Nephron (organoid): ENCODE results near the gene ANTXR2.

ENCODE experiments used
- H3K27ac Mint-ChIP-seq, 3 experiments: 2 replicates each; pipeline ENCODE4 v1.8.0; 2020; ENCODE audit warnings: mixed read lengths in 3 of 3, mild to moderate bottlenecking in 2 of 3, moderate library complexity in 1 of 3
- H3K27me3 Mint-ChIP-seq: 2 replicates; pipeline ENCODE4 v1.8.0; 2021; ENCODE audit warnings: low read depth, mild to moderate bottlenecking, moderate library complexity, mixed read lengths
- H3K36me3 Mint-ChIP-seq: 2 replicates; pipeline ENCODE4 v1.8.0; 2020; ENCODE audit warnings: low read depth, mixed read lengths
- H3K4me1 Mint-ChIP-seq: 2 replicates; pipeline ENCODE4 v1.8.0; 2020; ENCODE audit warnings: mixed read lengths
- H3K4me3 Mint-ChIP-seq, 3 experiments: 2 replicates each; pipeline ENCODE4 v1.8.0; 2020; ENCODE audit warnings: mild to moderate bottlenecking in 3 of 3, mixed read lengths in 3 of 3, moderate library complexity in 2 of 3
- H3K9me3 Mint-ChIP-seq: 2 replicates; pipeline ENCODE4 v1.8.0; 2020; ENCODE audit warnings: mixed read lengths
- TF ChIP-seq, protein P1 (sequence below), 3 experiments: fragments of 200-600 bp; sonication (generic); IDR thresholded peaks; one replicate each; pipeline ENCODE4 v1.5.0; 2021; ENCODE audit warnings: antibody characterized with exemption in 3 of 3; ENCODE audit not compliant: unreplicated experiment in 3 of 3

Gene ANTXR2

DNA sequence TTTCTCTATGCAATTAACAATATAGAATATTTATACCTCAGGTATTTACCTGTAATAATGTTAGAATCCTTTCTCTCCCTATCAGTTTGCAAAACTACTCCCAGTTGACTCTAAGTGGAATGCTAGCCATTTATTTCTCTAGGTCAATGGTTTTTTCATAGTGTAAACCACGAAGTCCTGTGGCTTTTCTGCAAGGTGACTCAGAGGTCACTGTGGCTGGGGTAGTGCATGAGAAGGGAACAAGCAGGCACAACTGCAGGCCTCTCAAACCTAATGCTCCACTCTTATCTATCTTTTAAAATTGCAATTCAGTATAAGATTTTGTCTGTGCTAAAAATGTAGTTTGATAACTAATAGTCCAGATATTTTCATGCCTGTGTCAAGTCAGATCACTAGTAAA, 159.4 kb downstream of the ANTXR2 start:
- Mint-ChIP-seq H3K4me3 (no peak overlapping the region), H3K36me3 (no peaks in the 10 kb centered on the region), H3K27ac (no peak overlapping the region), H3K9me3 (peaks cover 5% of the 10 kb centered on the region), H3K27me3 (no peaks in the 10 kb centered on the region), H3K4me1 (peaks cover 13% of the 10 kb centered on the region)
- TF ChIP-seq, protein P1, sequence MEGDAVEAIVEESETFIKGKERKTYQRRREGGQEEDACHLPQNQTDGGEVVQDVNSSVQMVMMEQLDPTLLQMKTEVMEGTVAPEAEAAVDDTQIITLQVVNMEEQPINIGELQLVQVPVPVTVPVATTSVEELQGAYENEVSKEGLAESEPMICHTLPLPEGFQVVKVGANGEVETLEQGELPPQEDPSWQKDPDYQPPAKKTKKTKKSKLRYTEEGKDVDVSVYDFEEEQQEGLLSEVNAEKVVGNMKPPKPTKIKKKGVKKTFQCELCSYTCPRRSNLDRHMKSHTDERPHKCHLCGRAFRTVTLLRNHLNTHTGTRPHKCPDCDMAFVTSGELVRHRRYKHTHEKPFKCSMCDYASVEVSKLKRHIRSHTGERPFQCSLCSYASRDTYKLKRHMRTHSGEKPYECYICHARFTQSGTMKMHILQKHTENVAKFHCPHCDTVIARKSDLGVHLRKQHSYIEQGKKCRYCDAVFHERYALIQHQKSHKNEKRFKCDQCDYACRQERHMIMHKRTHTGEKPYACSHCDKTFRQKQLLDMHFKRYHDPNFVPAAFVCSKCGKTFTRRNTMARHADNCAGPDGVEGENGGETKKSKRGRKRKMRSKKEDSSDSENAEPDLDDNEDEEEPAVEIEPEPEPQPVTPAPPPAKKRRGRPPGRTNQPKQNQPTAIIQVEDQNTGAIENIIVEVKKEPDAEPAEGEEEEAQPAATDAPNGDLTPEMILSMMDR (IDR thresholded peaks at IDR 0.05; ENCODE audit: unreplicated experiment in 3 of 3): no peak

DNA sequence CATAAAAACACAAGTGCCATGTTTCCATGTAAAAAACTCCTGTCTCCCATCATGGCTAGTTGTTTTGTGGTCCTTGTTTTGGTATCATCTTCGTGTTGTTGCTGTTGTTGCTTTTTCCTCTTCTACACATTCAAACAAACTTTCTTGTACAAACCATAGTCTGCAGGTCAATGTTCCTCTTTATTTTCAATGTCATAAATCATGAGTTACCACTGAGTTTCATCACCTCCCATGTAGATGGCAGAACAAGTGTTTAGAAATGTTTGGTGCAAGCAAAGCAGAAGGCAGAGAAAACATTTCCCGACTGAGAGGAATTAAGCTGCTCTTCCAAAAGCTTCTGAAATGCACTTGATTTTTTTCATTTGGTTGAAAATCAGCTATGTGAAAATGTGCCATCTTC, 166.0 kb downstream of the ANTXR2 start:
- H3K36me3 Mint-ChIP-seq: peaks cover 32% of the 10 kb centered on the region
- no peaks in the 10 kb centered on the region for H3K4me1 Mint-ChIP-seq
- no peaks in the 10 kb centered on the region for H3K27me3 Mint-ChIP-seq
- TF ChIP-seq, protein P1 (IDR thresholded peaks at IDR 0.05; ENCODE audit: unreplicated experiment in 3 of 3): no peak
- H3K27ac Mint-ChIP-seq: no peak overlapping the region
- no peaks in the 10 kb centered on the region for H3K9me3 Mint-ChIP-seq
- no peak overlapping the region for H3K4me3 Mint-ChIP-seq

DNA sequence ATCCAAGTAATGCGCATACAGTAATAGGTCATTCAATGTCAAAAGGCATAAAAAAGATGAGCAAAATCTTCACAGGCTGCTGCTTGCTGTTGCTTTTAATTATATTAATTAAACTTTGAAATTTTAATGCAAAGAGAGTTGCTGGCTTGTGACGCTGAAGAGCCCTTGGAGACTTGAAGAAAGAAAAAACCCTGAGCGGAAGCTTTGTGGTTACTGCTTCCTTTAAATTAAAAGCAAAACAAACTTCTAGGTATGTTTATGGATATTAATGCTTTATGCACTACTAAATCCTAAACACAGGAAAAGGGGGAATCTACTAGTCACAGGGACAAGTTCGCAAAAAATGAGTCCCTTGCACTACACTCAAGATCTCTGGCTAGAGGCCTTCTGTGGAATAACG, 166.7 kb downstream of the ANTXR2 start:
- no peak overlapping the region for H3K27ac Mint-ChIP-seq
- peaks cover 32% of the 10 kb centered on the region for H3K36me3 Mint-ChIP-seq
- no peaks in the 10 kb centered on the region for H3K4me1 Mint-ChIP-seq
- no peaks in the 10 kb centered on the region for H3K9me3 Mint-ChIP-seq
- H3K4me3 Mint-ChIP-seq: no peak overlapping the region
- no peaks in the 10 kb centered on the region for H3K27me3 Mint-ChIP-seq
- TF ChIP-seq, protein P1 (IDR thresholded peaks at IDR 0.05; ENCODE audit: unreplicated experiment in 3 of 3): no peak

DNA sequence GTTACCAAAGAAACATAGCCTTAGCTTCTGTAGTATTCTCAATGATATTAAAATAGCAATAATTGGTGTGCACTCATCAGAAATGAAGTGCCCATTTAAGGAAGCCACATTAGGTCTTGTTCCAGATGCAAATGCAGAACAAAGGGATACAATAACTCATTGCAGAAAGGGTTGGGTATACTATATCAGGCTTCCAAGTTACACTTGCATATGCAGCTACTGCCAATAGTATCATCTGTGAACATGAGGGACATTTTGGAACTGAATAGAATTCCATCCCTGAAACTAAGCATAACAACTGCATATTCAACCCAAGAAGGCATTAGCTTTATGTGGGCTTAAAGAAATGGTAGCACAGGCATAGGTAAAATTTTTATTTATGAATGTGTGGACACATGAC, 167.8 kb downstream of the ANTXR2 start:
- H3K27ac Mint-ChIP-seq: no peak overlapping the region
- TF ChIP-seq, protein P1 (IDR thresholded peaks at IDR 0.05; ENCODE audit: unreplicated experiment in 3 of 3): no peak
- no peaks in the 10 kb centered on the region for H3K27me3 Mint-ChIP-seq
- no peak overlapping the region for H3K4me3 Mint-ChIP-seq
- peaks cover 1% of the 10 kb centered on the region for H3K9me3 Mint-ChIP-seq
- no peaks in the 10 kb centered on the region for H3K4me1 Mint-ChIP-seq
- peaks cover 32% of the 10 kb centered on the region for H3K36me3 Mint-ChIP-seq

DNA sequence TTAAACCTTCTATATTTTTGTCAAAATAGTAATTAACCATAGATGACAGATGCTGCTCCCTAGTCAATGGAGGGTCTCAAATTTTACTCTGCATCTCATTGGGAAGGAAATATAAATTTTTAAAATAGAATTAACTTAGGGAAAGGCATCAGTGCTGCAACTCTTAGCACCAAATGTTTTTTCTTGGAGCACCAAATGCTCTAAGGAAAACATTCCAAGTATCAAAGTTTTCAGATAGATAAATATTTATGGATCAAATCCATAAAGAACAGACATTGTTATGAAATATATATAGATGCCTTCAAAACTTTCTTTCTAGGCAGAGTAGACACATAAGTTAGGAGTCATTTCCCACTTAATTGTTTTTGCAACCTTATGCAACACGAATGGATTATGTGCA, 168.7 kb downstream of the ANTXR2 start:
- H3K4me1 Mint-ChIP-seq: no peaks in the 10 kb centered on the region
- H3K27ac Mint-ChIP-seq: no peak overlapping the region
- TF ChIP-seq, protein P1 (IDR thresholded peaks at IDR 0.05; ENCODE audit: unreplicated experiment in 3 of 3): no peak
- H3K9me3 Mint-ChIP-seq: peaks cover 6% of the 10 kb centered on the region
- H3K36me3 Mint-ChIP-seq: peaks cover 37% of the 10 kb centered on the region
- no peaks in the 10 kb centered on the region for H3K27me3 Mint-ChIP-seq
- no peak overlapping the region for H3K4me3 Mint-ChIP-seq

DNA sequence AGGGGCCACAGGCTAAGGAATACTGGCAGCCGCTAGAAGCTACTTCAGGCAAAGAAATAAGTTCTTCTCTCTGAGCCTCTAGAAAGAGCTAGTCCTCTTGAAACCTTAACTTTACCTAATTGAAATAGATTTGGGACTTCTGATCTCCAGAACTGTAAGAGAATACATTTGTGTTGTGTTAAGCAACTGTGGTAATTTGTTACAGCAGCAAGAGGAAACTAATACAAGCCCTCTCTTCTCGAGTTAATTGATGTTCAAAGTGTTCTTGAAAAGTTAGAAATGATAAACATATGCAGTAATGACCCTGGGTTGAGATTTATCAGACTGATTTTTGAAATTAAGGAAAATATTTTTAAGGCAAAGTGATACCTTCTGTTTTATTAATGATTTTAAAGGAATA, 172.8 kb downstream of the ANTXR2 start:
- H3K4me1 Mint-ChIP-seq: no peaks in the 10 kb centered on the region
- TF ChIP-seq, protein P1 (IDR thresholded peaks at IDR 0.05; ENCODE audit: unreplicated experiment in 3 of 3): no peak
- H3K36me3 Mint-ChIP-seq: peaks cover 13% of the 10 kb centered on the region
- no peak overlapping the region for H3K4me3 Mint-ChIP-seq
- H3K9me3 Mint-ChIP-seq: peaks cover 6% of the 10 kb centered on the region
- H3K27ac Mint-ChIP-seq: no peak overlapping the region
- no peaks in the 10 kb centered on the region for H3K27me3 Mint-ChIP-seq
